GM19468 (cell line): Measurements from ENCODE around the gene TRAPPC2.
"Not testable (repeated sequence)": the region's sequence is repeated elsewhere in the genome, so short reads cannot be mapped to it uniquely, and the experiment has no call there.

Experiments
- ATAC-seq: cut with Tn5 transposase; IDR thresholded peaks from one replicate; pipeline ENCODE4 v1.9.1; 2021; ENCODE audit warnings: mild to moderate bottlenecking, moderate library complexity, moderate number of reproducible peaks; ENCODE audit not compliant: unreplicated experiment; ENCODE audit errors: extremely low read depth

The TRAPPC2 gene

GRCh38 chrX:13681595-13681994 lies 52.8 kb downstream of the TRAPPC2 start:
- ATAC-seq = no peak

DNA sequence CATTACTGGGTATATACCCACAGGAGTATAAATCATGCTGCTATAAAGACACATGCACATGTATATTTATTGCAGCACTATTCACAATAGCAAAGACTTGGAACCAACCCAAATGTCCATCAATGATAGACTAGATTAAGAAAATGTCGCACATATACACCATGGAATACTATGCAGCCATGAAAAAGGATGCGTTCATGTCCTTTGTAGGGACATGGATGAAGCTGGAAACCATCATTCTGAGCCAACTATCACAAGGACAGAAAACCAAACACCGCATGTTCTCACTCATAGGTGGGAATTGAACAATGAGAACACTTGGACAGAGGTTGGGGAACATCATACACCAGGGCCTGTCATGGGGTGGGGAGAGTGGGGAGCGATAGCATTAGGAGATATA lies 54.7 kb downstream of the TRAPPC2 start:
- not testable (repeated sequence) for ATAC-seq

GRCh38 chrX:13676885-13677284 lies 57.5 kb downstream of the TRAPPC2 start:
- ATAC-seq = no peak

- ATAC-seq = no peak
Observed at GRCh38 chrX:13673016-13673415, 61.4 kb downstream of the TRAPPC2 start.

DNA sequence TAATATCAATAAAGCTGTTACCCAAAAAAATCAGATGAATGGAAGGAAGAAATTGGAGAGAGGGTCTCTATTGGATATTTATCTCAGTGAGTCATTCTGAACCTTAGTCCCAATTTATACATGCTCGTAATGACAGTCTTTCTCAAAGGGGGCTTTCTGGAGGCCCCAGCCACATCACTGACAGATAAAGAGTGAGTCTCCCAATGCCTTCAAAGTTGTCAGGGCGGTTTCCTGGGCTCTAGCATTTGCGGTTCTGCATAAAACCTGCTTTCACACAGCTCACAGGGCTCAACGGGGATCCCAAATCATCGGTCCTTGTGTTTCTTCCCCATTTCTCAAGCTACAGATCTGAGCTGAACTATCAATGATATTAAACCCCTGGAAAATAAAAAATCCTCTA lies 64.2 kb downstream of the TRAPPC2 start:
- ATAC-seq = no peak

GRCh38 chrX:13669755-13670154 lies 64.7 kb downstream of the TRAPPC2 start:
- not testable (repeated sequence) for ATAC-seq

- ATAC-seq = peak; percentile 58
Observed at GRCh38 chrX:13669246-13669737, 65.1 kb downstream of the TRAPPC2 start.

GRCh38 chrX:13667919-13668318 lies 66.5 kb downstream of the TRAPPC2 start:
- ATAC-seq = no peak

DNA sequence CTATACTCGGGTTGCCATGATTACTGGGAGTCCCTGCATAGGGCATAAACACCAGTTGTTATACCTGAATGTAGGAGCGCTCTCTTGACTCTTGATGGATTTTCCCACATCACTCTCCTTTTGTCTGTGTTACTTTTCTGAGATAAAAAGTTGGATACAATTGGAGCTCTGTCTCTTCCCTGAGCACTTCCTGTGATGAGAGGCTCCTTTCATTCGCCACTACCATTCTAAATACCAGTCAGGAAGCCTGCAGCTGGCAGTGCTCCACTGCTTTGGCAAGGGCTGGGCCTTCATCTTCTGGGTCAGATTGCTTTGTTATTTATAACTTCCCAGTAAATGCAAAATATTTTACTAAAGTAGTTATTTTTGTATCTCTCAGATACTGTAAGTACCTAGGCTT lies 67.6 kb downstream of the TRAPPC2 start:
- no peak for ATAC-seq

- no peak for ATAC-seq
Observed at GRCh38 chrX:13664020-13664419, 70.4 kb downstream of the TRAPPC2 start.

DNA sequence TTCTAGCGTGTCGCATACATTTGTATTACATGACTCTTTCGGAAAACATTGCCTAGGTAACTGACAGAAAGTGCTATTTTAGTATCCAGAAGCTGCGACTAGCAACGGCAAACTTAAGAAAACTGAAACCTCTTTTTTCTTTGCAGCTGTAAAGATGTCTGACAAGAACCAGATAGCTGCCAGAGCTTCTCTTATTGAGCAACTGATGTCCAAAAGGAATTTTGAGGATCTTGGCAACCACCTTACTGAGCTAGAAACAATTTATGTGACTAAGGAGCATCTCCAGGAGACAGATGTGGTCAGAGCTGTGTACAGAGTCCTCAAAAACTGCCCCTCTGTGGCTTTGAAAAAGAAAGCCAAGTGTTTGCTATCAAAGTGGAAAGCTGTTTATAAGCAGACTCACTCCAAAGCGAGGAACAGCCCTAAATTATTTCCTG lies 72.0 kb downstream of the TRAPPC2 start:
- ATAC-seq = no peak
